GM18517 (cell line): ENCODE measurements around the gene UBE2Q2.
"Not testable (repeated sequence)": the region's sequence is repeated elsewhere in the genome, so short reads cannot be mapped to it uniquely, and the experiment has no call there.

Experiments
- ATAC-seq: cut with Tn5 transposase; IDR thresholded peaks from one replicate; pipeline ENCODE4 v1.9.1; 2021; ENCODE audit warnings: mild to moderate bottlenecking, moderate library complexity; ENCODE audit not compliant: unreplicated experiment

UBE2Q2 gene

DNA sequence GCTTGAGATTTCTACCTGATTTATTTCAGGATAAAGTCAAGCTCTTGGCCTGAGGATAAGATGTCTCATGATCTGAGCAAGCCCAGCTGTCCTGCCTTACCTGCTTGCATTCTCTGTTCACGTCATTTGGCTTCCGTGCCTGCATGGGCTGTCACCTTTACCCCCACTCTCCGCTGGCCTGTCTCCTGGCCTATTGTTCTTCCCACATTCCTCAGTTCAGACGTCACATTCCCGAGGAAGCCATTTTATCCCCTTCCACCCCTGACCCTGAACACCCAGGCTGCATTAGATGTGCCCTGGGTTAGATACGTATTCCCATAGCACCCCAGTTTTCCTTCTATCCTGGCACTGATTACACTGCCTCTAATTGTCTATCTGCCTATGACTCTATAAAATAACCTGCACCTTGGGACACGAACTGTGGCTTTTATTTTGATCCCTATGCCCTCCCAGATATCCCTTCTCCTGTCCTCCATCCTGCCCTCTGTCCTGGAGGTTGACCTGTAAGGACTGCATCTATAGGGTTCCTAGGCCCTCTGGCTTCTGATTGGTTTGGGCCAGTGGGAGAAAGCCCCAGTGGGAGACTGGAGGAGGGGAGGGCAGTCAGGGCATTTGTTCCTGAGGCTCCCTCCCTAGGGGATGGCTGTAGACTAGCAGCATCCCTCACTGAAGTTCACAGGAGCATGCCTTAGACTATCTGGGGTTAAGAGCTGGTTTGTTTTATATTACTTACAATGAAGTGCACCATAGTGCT lies 19.2 kb upstream of the UBE2Q2 start:
- ATAC-seq: no peak

DNA sequence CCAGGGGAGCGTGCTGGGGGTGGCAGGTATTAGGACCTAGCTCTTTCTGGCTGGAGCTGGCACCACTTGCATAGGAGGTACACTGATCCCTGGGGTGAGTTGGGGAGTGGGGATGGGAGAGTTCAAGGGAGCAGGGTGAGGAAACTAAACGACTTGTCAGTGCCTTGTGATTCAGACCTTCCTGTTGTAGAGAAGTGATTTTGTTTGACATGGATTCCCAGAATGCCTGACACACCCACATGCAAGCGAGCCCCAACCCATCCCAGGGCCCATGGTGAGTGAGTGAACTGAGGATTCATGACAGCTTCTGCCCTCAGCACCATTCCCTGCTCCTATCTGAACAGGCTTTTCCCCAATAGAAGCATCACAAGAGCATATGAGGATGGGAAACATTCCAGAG lies 15.6 kb upstream of the UBE2Q2 start:
- ATAC-seq: no peak

DNA sequence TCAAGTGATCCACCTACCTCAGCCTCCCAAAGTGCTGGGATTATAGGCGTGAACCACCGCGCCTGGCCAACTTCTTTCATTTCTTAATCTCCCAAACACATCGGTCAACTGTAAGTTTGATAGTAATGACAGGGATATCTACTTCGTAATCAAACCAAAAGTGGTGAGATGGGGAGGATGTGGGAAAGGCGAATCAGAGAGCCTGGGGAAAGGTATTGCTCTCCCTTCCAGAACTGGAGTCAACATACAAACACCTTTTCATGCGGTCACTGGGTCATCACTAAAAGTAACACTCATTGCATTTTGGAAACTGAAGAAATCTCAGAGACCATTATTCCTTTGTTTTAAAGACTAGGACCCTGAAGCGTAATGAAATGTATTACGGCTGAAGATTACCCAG lies 14.8 kb upstream of the UBE2Q2 start:
- no peak for ATAC-seq

DNA sequence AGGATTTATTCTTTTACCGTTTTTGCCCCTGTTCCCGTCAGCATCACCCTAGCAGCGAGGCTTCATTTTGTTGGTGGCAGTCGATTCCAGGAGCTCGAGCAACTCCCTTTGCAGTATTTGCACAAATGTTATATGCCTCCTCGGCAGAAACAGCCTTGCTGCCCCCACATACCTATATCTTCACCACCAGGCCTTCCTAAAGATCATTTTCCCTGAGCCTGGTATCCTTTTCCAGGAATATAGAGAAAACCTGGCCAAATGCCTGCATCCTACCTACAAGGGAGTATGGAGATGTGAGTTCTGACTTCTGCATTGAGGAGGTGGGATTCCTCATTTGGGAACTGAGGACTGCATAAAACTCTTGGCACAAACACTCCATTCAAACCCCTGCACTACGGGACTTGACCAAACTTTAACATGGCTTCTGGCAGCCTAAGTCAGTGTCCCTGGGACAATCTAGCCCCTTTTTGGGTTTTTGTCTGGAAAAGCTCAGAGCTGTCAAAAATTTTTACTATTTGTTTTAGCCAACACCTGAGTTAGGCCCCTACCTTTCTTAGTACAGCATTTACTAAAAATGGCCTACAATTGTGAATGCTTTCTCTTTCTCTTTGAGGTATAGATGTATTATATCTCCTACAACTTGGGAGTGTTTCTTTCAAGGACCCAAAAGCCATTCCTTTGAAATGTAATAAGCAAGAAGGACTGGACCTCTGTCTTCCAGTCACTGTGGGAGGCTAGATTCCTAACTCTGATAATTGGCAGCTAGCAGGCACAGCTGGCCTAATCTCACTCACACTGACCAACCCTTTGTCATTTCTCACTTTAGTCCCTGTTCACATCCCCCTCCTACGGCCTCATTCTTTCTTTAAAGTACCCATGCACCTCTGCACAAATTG lies 12.1 kb upstream of the UBE2Q2 start:
- no peak for ATAC-seq

DNA sequence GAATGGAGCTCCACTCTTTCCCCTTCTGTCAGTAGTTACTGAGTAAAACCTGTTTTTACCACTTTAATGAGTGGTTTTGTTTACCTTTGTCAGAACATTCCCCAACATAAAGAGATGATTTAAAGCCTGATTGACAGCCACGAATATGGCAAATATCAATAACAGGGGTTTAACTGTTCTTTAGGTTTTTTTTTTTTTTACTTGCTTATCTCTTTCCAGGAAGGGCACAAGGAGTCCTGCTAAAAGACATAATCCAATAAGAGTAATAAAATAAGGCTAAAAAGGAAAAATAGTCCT lies 11.5 kb upstream of the UBE2Q2 start:
- ATAC-seq: no peak

DNA sequence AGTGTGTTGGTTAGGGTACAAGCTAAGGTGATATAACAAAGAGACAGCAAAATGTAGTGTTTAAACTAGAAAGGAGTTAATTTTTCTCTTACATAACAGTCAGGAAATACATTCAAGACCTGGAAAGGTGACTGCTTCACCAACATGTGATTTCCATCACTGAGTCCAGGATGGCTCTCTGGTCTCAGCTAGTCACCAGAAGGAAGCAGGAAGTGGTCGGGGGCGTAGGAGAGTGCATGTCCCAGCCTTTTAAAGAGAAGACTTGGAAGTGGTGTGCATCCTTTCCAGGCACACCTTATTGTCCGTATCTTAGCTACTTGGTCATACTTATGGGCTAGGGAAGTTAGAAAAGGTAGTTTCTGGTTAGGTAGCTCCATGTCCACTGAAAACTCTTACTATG lies 11.1 kb upstream of the UBE2Q2 start:
- no peak for ATAC-seq

DNA sequence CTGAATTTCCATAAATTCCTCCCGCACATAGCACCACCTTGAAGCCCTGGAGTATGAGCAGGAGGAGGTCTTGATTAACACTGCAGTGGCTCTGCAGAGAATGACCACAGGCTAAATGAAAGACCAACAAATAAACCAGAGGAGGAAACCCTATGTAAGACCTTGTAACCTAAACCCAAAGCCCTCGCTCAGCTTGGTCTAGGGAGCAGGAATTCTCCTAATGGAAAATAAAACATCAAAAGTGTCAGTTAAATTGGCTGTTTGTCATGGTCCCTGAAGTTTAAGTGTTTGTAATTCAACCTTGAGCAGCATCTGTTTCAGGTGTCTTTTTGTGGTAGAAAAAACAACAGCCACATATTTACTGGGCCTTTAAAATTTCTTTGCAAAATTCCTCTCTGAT lies 9.2 kb upstream of the UBE2Q2 start:
- ATAC-seq: no peak

DNA sequence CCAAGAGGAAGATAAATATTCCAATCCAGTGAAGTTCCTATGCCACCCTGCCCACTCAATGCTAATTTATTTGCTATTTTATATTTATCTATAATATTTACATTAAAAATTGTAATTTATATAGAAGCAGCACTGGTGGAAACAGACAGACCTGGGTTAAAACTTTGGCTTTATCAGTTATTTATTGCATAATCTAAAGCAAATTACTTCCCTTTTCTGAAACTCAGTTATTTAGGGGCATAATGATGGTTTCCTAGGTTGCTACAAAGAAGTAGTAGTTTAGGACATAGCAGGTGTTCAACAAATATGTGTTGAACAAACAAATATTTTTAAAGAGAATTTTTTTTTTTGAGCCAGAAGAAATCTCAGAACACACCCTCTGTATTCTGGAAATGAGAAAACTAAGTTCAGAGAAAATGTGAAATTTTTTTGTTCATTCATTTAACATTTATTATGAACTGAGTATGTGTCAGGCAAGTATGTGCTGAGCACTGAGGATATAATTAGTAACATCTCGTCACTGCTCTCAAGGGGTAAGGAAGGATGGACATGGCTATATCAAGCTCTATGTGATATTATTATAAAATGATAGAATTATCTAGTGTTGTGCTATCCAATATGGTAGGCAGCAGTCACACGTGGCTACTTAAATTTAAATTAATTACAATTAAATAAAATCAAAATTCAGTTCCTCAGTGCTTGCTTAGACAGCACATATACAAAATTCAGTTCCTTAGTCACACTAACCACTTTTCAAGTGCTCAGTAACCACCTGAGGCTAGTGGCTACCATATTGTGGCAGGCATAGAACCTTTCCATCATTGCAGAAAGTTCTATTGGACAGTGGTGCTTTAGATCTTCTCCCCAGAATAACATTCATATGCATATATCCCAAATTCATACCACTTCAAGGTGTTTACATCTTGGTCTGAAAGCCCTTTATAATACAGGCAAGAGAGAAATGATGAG lies 7.0 kb upstream of the UBE2Q2 start:
- no peak for ATAC-seq

DNA sequence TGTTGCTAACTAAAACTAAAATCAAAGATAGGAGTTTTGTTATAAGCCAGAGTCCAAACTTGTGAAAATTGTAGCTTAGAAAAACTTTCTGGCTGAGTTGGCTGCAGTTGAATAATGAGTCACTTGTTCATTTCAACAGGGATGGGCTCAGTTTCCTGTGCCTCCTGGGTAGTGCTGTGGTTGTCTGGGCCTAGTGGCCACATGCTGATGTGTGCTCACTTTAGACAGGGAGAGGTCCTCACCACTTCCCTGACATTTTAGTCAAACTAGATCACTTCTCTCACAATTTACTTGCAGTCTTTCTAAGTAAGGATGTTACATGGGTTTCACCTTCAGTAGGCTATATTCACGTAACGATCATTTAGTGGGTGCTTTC lies 6.3 kb upstream of the UBE2Q2 start:
- no peak for ATAC-seq

DNA sequence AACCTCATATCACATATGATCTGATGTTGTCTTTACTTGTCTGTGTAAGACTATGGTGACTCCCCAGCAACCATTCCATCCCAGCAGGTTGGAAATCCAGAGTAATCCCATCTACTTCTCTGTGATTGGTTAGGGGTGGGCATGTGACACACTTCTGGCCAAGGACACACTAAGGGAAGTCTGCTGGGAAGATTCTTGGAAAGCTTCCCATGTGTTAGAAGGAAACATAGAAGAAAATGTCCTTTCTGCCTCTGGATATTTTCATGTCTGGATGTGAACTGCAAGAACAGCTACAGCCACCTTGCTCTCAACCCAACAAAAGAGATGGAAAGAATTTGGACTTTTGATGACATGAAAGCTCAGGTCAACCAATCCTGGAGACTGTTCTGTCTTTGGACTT lies 2.6 kb upstream of the UBE2Q2 start:
- no peak for ATAC-seq

DNA sequence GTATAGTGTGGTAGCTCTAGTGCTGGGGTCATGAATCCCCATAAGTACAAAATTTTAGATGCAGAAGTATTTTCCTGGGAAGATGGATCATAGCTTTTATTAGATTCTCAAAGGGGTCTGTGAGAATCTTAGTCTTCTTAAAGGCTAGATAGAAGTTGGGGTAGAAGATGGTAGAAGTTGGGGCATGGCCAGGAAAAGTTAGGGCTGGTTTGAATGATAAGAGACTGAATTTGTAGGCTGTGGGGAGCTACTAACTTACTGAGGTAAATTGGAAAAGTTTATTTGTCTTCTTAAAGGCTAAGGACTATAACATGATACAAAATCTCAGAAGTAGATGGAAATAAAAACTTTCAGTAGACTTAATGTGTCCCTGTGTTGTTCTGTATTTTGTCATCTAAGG lies 1.6 kb upstream of the UBE2Q2 start:
- ATAC-seq: no peak

DNA sequence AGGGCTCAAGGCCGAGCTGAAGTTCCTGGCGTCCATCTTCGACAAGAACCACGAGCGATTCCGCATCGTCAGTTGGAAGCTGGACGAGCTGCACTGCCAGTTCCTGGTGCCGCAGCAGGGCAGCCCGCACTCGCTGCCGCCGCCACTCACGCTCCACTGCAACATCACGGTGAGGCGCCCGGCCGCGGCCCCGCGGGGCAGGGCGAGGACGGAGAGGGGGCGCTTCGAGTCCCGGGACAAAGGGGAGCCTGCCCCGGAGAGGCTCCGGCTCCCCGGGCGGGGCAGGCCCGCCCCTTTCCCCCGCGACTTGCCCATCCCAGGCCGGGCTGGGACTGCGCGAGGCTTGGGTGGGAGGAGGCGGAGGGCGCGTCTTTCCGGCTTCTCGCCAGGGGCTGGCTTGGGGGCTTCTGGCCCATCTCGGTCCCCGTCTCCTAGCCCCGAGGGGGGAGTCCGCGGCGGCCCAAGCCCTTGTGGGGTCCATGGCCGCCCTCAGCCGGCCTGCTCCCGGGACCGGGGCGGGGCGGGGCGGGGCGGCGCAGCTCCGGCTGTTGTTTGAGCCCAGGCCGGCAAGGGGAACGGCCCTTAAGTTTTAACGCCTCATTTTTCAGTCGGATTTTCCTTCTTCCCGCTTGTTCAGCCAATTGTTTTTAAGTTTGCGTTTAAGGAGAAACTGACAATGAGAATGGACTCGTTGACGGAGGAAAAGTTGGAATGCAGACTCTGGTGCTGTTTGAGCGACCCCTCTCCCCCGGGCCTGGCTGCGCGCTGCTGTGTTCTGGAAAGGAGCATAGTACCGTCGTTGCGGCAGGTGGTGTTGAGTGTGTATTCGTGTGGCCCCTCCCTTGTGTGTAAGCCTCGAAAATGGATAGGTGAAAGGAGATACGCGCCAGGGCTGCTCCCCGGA lies 683 bp downstream of the UBE2Q2 start:
- no peak for ATAC-seq

DNA sequence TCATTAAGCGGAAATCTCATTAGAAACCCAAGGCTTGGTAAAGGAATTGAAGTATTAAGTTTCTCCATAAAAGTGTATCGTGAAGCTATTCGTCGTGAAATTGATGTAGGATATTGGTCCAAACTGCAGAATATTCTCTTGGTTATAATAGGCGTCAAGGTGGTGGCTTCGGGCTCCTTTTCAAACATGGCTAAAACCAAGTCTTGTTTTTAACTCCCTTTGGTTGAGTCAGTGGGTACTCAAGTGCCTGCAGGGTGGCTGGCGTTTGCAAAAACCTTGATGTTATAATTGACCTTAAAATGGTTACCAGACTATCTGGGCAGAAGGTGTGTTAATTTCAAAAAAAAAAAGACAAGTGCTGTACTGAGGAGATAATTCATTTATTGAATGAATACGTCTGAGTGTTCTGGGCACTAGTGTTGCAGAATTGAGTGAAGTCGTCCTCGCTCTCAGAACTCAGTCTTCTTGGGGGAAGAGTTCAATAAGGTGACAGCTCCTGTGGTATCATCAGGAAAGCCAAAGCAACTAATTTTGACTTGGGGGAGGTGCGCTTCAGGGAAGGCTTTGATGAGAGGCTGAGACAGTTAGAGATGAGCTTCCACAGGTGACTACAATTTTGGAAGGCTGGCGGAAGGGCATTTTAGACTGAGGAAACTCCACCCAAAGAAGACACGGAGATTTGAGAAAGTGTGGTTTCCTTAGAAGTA lies 1.5 kb downstream of the UBE2Q2 start:
- no peak for ATAC-seq

DNA sequence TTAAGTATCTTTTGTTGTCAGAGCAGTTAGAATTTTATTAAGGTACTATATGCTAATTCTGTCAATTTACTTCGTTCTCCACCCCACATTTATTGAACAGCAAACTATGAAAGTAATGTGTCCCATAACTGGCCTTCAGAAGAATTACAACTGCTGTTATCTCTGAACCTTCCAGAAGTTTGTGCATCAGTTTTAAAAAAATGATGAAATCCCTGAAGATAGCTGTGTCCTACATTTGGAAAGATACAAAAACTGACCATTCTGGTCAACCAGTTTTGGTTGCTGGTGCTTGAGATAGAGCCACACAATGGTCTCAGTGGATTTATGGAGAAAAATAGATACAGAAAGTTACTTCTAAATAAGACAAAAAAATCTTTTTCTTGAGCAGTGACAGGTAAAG lies 5.9 kb downstream of the UBE2Q2 start:
- no peak for ATAC-seq

DNA sequence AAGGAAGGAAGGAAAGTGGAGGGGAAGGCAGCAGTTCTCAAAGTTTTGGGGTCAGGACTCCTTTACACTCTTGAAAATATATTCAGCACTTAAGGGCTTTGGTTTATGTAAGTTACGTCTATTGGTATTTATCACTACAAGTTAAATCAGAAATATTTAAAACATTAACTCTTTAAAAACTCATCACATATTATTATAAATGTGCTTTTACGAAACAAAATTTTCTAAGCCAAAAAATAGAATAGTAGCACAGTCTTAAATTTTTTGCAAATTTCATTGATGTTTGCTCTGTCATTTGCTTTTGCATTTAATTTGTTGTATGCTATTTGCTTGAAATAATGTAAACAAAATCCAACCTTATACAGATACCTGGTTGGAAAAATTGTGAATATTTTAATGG lies 7.5 kb downstream of the UBE2Q2 start:
- ATAC-seq: no peak

DNA sequence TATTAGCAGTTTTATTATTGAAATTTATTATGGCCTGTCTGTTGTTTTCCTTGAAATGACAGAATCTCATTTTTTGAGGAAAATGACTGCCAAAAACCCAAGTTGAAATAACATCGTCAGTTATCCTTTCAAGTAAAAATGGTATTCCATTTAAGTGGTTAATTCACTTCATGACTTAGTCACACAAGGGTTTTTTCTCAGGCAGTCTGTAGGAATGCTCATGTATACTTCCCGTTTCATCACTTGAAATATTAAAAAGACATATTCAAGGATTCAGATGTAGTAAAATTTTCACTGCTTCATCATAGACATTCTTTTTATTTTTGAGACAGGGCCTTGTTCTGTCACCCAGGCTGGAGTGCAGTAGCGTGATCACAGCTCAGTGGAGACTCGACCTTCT lies 8.3 kb downstream of the UBE2Q2 start:
- ATAC-seq: not testable (repeated sequence)

DNA sequence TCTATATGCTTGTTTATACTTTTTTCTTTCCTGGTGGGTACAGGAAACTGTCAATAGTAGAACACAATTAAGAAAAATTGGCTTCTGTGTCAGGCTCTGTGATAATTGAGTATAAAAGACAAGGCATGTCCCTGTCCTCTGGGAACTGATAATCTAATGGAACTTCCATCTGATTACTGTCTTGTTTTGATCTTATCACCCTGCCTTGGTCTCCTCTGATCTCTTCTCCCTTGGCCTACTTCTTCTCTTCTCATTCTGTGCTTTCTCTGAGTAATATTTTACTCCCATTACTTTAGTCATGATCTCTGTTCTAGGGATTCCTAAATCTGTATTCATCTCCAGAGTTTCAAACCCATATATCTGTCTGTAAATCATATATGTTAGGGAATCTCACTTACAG lies 14.6 kb downstream of the UBE2Q2 start:
- ATAC-seq: no peak

DNA sequence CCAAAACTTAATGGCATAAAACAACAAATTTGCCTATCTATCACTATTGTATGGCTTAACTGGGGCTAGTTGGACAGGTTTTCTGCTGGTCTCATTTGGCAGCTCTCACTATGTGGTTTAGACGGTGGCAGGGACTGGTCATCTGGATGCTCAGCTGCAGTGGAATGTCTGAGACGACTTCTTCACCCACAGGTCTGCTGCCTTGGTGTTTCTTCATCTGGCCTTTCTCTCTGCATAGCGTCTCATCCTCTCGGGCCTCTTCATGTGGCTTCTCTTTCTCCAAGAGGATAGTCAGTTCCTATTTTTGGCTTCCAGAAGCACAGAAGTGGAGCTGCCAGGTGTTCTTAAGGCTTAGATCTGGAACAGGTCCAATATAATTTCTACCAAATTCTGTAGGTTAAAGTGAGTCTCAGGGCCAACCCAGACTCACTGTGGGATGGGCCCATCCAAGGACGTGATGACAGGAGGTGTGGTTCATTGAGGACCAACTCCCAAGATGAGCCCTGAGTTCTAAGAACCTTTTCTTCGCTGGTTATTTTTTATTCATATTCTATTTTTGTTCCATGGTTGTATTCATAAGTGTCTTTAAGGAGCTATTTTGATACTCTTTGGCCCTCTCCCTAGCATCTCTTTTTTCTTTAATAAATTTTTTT lies 18.6 kb downstream of the UBE2Q2 start:
- ATAC-seq: no peak

DNA sequence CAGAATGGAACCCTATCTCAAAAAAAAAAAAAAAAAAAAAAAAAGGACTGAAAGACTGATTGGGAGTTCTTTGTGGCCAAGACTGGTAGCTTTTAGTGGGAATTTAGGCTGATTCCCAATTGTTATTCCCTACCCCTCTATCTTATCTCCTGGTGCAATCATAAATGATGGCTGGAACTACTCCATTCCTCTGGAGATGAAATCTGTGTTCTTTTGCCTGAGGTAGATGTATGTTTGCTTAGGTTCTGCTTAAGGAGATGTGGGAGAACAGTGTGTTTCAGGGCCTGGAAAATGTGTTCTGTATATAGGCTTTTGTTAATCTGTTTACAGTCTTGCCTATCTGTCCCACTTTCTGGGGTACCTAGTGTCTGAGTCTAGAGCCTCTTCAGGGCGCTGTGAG lies 19.5 kb downstream of the UBE2Q2 start:
- no peak for ATAC-seq
